Body of pancreas (tissue), 4 donors: Measurements from ENCODE around the gene AKAP7. TPM values are rescaled to one million over a fixed set of nuclear protein-coding genes. Genes with fewer than 3 reads are reported as not detected.

ENCODE experiments used
- ATAC-seq: fragments of 150-250 bp; one replicate; pipeline ENCODE4 v1.9.1; 2016
- DNase-seq, 4 donors: peaks; one replicate each; pipeline ENCODE4 v3.0.0-alpha.2; 2019
- H3K27ac ChIP-seq, 4 donors: fragments of 200-600 bp; sonication (generic); 1 replicate in 3 of 4; 2 replicates in 1 of 4; pipeline versions ENCODE4 v1.5.1 to v1.6.1; 2016 to 2019; ENCODE audit warnings: mild to moderate bottlenecking in 1 of 4, mixed read lengths in 1 of 4, moderate library complexity in 1 of 4
- H3K27me3 ChIP-seq, 2 donors: fragments of 200-600 bp; sonication (generic); one replicate each; pipeline ENCODE4 v1.6.0; 2016; ENCODE audit warnings: mild to moderate bottlenecking in 1 of 2
- H3K36me3 ChIP-seq, 2 donors: fragments of 200-600 bp; sonication (generic); replicated peaks in 1 of 2; 2 replicates each; pipeline ENCODE4 v1.5.1; 2016; ENCODE audit warnings: low read depth in 2 of 2; ENCODE audit not compliant: insufficient read depth in 1 of 2
- H3K4me1 ChIP-seq: fragments of 200-600 bp; sonication (generic); one replicate; pipeline ENCODE4 v1.6.0; 2016
- H3K4me3 ChIP-seq, 2 donors: fragments of 200-600 bp; sonication (generic); 1 replicate in 1 of 2; 2 replicates in 1 of 2; pipeline ENCODE4 v1.5.1; 2016 to 2019
- H3K9me3 ChIP-seq, 3 donors: fragments of 200-600 bp; sonication (generic); 1 replicate in 2 of 3; 2 replicates in 1 of 3; pipeline ENCODE4 v1.5.1; 2016
- POLR2A ChIP-seq, 3 donors: fragments of 450-650 bp; IDR thresholded peaks; one replicate each; pipeline ENCODE4 v1.6.1; 2016; ENCODE audit warnings: antibody characterized with exemption in 3 of 3, mild to moderate bottlenecking in 2 of 3
- WGBS, 2 donors: methylation state at CpG; one replicate each; pipeline ENCODE4 v1.1.5; 2017; 5-methylcytosine and 5-hydroxymethylcytosine counted together
- intact Hi-C: fragments of 100-400 bp; cut with DNase I; formaldehyde crosslinking; loops from one replicate; pipeline ENCODE4 v1.15.1; 2023
- total RNA-seq, 2 donors: library from RNA; depleted of rRNA; stranded (reverse); fragments of >200 nt; gene quantifications; one replicate each; pipeline ENCODE4 v1.1.0, GENCODE V29; 2016
- TF ChIP-seq, protein P1 (sequence below), 7 experiments: fragments of 450-650 bp in 4 of 7; fragments of 200-600 bp in 3 of 7; sonication (generic) in 3 of 7; IDR thresholded peaks; one replicate each; pipeline ENCODE4 v1.5.1; 2016 to 2019; ENCODE audit warnings: antibody characterized with exemption in 7 of 7

AKAP7 gene
- total RNA-seq, 2 donors from 2014 or later = 57.6 to 66.9 TPM

GRCh38 chr6:131139599-131139998, 4.3 kb downstream of the AKAP7 start:
- DNase-seq (no peak), ATAC-seq (no peak)
- no peak for TF ChIP-seq POLR2A (IDR thresholded peaks at IDR 0.05)
- TF ChIP-seq, protein P1, sequence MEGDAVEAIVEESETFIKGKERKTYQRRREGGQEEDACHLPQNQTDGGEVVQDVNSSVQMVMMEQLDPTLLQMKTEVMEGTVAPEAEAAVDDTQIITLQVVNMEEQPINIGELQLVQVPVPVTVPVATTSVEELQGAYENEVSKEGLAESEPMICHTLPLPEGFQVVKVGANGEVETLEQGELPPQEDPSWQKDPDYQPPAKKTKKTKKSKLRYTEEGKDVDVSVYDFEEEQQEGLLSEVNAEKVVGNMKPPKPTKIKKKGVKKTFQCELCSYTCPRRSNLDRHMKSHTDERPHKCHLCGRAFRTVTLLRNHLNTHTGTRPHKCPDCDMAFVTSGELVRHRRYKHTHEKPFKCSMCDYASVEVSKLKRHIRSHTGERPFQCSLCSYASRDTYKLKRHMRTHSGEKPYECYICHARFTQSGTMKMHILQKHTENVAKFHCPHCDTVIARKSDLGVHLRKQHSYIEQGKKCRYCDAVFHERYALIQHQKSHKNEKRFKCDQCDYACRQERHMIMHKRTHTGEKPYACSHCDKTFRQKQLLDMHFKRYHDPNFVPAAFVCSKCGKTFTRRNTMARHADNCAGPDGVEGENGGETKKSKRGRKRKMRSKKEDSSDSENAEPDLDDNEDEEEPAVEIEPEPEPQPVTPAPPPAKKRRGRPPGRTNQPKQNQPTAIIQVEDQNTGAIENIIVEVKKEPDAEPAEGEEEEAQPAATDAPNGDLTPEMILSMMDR (IDR thresholded peaks at IDR 0.05) = no peak
- Histone ChIP-seq H3K4me3 (no peak overlapping the region), H3K9me3 (no peaks in the 10 kb centered on the region), H3K4me1 (peaks cover 4% of the 10 kb centered on the region), H3K27ac (no peak overlapping the region), H3K36me3 (no peaks in the 10 kb centered on the region), H3K27me3 (no peaks in the 10 kb centered on the region)
- intact Hi-C loops = no loop called here
- WGBS, 2 donors = 67 to 79% methylated on average over 4 of the region's 4 CpGs

- ATAC-seq (no peak), DNase-seq (no peak)
- Histone ChIP-seq H3K4me3 (no peak overlapping the region), H3K36me3 (no peaks in the 10 kb centered on the region), H3K27ac (no peak overlapping the region), H3K27me3 (no peaks in the 10 kb centered on the region), H3K4me1 (no peaks in the 10 kb centered on the region), H3K9me3 (no peaks in the 10 kb centered on the region)
- intact Hi-C loops = no loop called here
- TF ChIP-seq, protein P1 (IDR thresholded peaks at IDR 0.05) = no peak
- TF ChIP-seq POLR2A (IDR thresholded peaks at IDR 0.05) = no peak
- 97% methylated on average over 3 of the region's 3 CpGs for WGBS, 2 donors
Observed at GRCh38 chr6:131143319-131143718, 8.1 kb downstream of the AKAP7 start.

DNA sequence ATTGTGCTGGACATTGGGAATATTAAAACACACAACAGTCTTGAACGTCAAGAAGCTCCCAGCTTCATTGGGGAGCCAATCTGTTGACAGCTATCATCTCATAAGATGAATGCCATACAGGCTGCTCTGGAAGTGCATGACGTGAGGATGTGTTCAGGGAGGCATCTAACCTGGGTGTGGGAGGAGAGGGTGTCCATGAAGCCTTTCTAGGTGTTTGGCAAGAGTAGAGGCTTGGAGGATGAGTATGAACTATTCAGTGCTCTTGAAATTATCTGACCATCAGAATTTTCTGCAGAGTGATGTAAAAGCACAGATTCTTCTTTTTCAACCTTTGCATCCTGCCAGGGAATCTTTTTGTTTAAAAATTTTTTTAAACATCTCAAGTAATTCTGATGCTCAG, 11.6 kb downstream of the AKAP7 start:
- Histone ChIP-seq H3K36me3 (no peaks in the 10 kb centered on the region), H3K9me3 (no peaks in the 10 kb centered on the region), H3K4me1 (no peaks in the 10 kb centered on the region), H3K4me3 (no peak overlapping the region), H3K27ac (no peak overlapping the region), H3K27me3 (no peaks in the 10 kb centered on the region)
- no peak for DNase-seq
- intact Hi-C loops = no loop called here
- WGBS, 2 donors = 76 to 80% methylated on average over 2 of the region's 2 CpGs
- ATAC-seq = no peak
- TF ChIP-seq POLR2A (IDR thresholded peaks at IDR 0.05) = no peak
- TF ChIP-seq, protein P1 (IDR thresholded peaks at IDR 0.05) = no peak

DNA sequence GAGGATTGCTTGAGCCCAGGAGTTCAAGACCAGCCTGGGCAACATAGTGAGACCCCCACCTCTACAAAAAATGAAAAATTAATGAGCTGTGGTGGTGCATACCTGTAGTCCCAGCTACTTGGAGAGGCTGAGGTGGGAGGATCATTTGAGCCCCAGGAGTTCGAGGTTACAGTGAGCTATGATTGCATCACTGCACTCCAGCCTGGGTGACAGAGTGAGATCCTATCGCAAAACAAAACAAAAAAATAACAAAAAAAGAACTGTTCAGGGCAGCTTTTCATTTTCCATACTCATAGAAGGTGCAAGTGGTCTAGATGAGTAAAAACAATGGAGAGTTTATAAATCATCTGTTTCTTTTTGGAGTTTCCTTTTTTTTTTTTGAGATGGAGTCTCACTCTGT, 21.1 kb downstream of the AKAP7 start:
- intact Hi-C loops = no loop called here
- no peak for TF ChIP-seq POLR2A (IDR thresholded peaks at IDR 0.05)
- TF ChIP-seq, protein P1 (IDR thresholded peaks at IDR 0.05) = no peak
- Histone ChIP-seq H3K27me3 (no peaks in the 10 kb centered on the region), H3K4me3 (no peak overlapping the region), H3K9me3 (no peaks in the 10 kb centered on the region), H3K36me3 (no peaks in the 10 kb centered on the region), H3K27ac (no peak overlapping the region), H3K4me1 (no peaks in the 10 kb centered on the region)
- 95 to 97% methylated on average over 2 of the region's 2 CpGs for WGBS, 2 donors
- DNase-seq = no peak
- ATAC-seq = no peak

DNA sequence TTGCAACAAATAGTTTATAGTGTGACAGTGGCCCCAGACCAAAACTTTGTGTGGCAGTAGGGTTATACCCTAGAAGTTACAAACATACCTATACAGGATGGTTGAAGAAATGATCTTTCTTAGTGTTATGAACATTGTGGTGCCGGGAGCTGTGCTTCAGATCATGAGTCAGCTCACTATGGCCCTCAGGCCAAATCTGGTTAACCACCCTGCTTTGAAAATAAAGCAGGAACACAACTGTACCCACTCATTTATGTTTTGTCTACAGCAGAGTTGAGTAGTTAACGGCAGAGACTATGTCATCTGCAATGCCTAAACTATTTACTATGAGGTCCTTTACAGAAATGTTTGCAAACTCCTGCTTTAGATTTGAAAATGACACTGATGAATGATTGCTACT, 24.3 kb downstream of the AKAP7 start:
- ATAC-seq (no peak), DNase-seq (no peak)
- intact Hi-C loops = no loop called here
- Histone ChIP-seq H3K36me3 (no peaks in the 10 kb centered on the region), H3K27ac (no peak overlapping the region), H3K4me3 (no peak overlapping the region), H3K4me1 (peaks cover 8% of the 10 kb centered on the region), H3K27me3 (no peaks in the 10 kb centered on the region), H3K9me3 (no peaks in the 10 kb centered on the region)
- no peak for TF ChIP-seq POLR2A (IDR thresholded peaks at IDR 0.05)
- TF ChIP-seq, protein P1 (IDR thresholded peaks at IDR 0.05) = no peak
- WGBS, 2 donors = 78 to 89% methylated on average over 2 of the region's 2 CpGs
